Measurements from ENCODE around the gene PBX1. TPM values are rescaled to one million over a fixed set of nuclear protein-coding genes. Genes with fewer than 3 reads are reported as not detected.

PBX1 gene
- polyA plus RNA-seq, 3 donors, result 0.07 TPM; not detected in 2

DNA sequence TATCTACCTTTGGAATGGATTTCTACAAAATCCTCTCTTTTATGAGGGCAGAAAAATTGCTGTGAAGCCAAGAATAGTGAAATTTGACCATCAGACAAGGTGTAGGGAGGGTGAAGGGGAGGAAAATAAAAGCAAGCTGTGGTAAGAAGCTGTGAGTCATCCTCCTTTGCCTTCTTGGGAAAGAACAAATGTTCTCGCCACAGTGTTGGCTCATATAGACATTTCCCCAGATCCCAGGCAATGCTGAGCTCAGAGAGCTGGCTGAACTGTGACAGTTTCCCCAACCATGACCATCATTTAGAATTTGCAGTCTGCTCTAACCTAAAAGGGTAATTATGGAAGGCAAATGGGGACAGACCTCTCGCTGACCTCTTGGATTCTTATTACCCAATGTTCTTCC lies 235.4 kb downstream of the PBX1 start:
- H3K4me3 Mint-ChIP-seq, result no peak overlapping the region
- intact Hi-C loops (cut with micrococcal nuclease), result no loop called here
- H3K4me3 ChIP-seq (replicated peaks in 1 of 3; ENCODE audit: low read depth in 2 of 3, low read length in 3 of 3), result no peak overlapping the region
- no peaks in the 10 kb centered on the region for H3K4me1 Mint-ChIP-seq
- no peaks in the 10 kb centered on the region for H3K79me2 ChIP-seq (ENCODE audit: insufficient read depth, low read length)
- H3K27ac ChIP-seq (ENCODE audit: low read depth in 1 of 2, low read length in 2 of 2), result no peak overlapping the region
- peak in 1 of 3 donors; percentile 7 for DNase-seq
- H3K36me3 Mint-ChIP-seq, result no peaks in the 10 kb centered on the region
- H3K9ac ChIP-seq (ENCODE audit: insufficient read depth, low read length, poor library complexity, severe bottlenecking), result no peak overlapping the region
- H4K20me1 ChIP-seq (ENCODE audit: insufficient read depth, low read length), result no peaks in the 10 kb centered on the region
- H2AFZ ChIP-seq (ENCODE audit: insufficient read depth, low read depth, low read length, poor library complexity, severe bottlenecking), result no peak overlapping the region
- H3K9me3 ChIP-seq (replicated peaks in 1 of 2; ENCODE audit: control insufficient read depth in 1 of 2, insufficient read depth in 1 of 2, low read length in 2 of 2), result no peaks in the 10 kb centered on the region
- no CpG with 5 or more reads among the region's 2 CpGs for WGBS (ENCODE audit: insufficient coverage)
- H3K4me1 ChIP-seq (ENCODE audit: control insufficient read depth in 1 of 2, insufficient read depth in 2 of 2, low read length in 2 of 2), result no peaks in the 10 kb centered on the region
- H3K27me3 ChIP-seq (ENCODE audit: control insufficient read depth in 2 of 2, insufficient read depth in 2 of 2, low read length in 2 of 2), result no peaks in the 10 kb centered on the region
- no peak overlapping the region for H3K27ac Mint-ChIP-seq
- no peaks in the 10 kb centered on the region for H3K9me3 Mint-ChIP-seq
- H3K4me2 ChIP-seq (replicated peaks; ENCODE audit: extremely low read depth, low read length, poor library complexity, severe bottlenecking), result no peak overlapping the region
- peaks cover 1 to 10% (median 6%) of the 10 kb centered on the region in 3 donors for H3K27me3 Mint-ChIP-seq (ENCODE audit: low read depth in 3 of 3)
- no peaks in the 10 kb centered on the region for H3K36me3 ChIP-seq (replicated peaks in 1 of 2; ENCODE audit: control insufficient read depth in 1 of 2, insufficient read depth in 2 of 2, low read length in 2 of 2)
- TF ChIP-seq, protein P1, sequence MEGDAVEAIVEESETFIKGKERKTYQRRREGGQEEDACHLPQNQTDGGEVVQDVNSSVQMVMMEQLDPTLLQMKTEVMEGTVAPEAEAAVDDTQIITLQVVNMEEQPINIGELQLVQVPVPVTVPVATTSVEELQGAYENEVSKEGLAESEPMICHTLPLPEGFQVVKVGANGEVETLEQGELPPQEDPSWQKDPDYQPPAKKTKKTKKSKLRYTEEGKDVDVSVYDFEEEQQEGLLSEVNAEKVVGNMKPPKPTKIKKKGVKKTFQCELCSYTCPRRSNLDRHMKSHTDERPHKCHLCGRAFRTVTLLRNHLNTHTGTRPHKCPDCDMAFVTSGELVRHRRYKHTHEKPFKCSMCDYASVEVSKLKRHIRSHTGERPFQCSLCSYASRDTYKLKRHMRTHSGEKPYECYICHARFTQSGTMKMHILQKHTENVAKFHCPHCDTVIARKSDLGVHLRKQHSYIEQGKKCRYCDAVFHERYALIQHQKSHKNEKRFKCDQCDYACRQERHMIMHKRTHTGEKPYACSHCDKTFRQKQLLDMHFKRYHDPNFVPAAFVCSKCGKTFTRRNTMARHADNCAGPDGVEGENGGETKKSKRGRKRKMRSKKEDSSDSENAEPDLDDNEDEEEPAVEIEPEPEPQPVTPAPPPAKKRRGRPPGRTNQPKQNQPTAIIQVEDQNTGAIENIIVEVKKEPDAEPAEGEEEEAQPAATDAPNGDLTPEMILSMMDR (IDR thresholded peaks at IDR 0.05), result no peak

DNA sequence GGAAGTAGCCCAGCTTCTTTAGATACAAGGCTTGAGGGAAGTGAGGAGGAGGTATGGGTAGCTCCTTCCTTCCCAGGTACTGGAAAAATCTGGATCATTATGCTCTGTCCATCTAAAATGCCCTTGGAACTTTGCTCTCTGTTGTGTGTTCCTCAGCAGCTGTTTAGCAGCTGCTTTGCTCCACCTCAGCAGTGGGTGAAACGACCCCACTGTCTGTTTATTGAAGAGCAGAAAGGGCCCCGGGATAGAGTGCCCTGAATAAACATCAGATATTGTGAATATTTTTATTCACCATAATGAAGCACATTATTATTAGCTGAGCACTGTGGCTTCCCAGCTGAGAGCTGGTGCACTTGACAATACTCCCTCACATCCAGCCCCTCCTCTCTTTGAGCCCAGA lies 237.9 kb downstream of the PBX1 start:
- Histone ChIP-seq H3K27ac (ENCODE audit: low read depth in 1 of 2, low read length in 2 of 2) (no peak overlapping the region), H3K36me3 (replicated peaks in 1 of 2; ENCODE audit: control insufficient read depth in 1 of 2, insufficient read depth in 2 of 2, low read length in 2 of 2) (no peaks in the 10 kb centered on the region), H2AFZ (ENCODE audit: insufficient read depth, low read depth, low read length, poor library complexity, severe bottlenecking) (no peak overlapping the region), H3K27me3 (ENCODE audit: control insufficient read depth in 2 of 2, insufficient read depth in 2 of 2, low read length in 2 of 2) (no peaks in the 10 kb centered on the region), H3K9ac (ENCODE audit: insufficient read depth, low read length, poor library complexity, severe bottlenecking) (no peak overlapping the region), H3K9me3 (replicated peaks in 1 of 2; ENCODE audit: control insufficient read depth in 1 of 2, insufficient read depth in 1 of 2, low read length in 2 of 2) (no peaks in the 10 kb centered on the region), H3K79me2 (ENCODE audit: insufficient read depth, low read length) (no peaks in the 10 kb centered on the region), H3K4me1 (ENCODE audit: control insufficient read depth in 1 of 2, insufficient read depth in 2 of 2, low read length in 2 of 2) (no peaks in the 10 kb centered on the region), H3K4me3 (replicated peaks in 1 of 3; ENCODE audit: low read depth in 2 of 3, low read length in 3 of 3) (no peak overlapping the region), H4K20me1 (ENCODE audit: insufficient read depth, low read length) (no peaks in the 10 kb centered on the region), H3K4me2 (replicated peaks; ENCODE audit: extremely low read depth, low read length, poor library complexity, severe bottlenecking) (no peak overlapping the region)
- intact Hi-C loops (cut with micrococcal nuclease), result no loop called here
- H3K27me3 Mint-ChIP-seq (ENCODE audit: low read depth in 3 of 3), result peaks cover 1 to 4% (median 3%) of the 10 kb centered on the region in 3 donors
- TF ChIP-seq, protein P1 (IDR thresholded peaks at IDR 0.05), result no peak
- no CpG with 5 or more reads among the region's 2 CpGs for WGBS (ENCODE audit: insufficient coverage)
- no peaks in the 10 kb centered on the region for H3K4me1 Mint-ChIP-seq
- H3K36me3 Mint-ChIP-seq, result no peaks in the 10 kb centered on the region
- no peak overlapping the region for H3K4me3 Mint-ChIP-seq
- H3K9me3 Mint-ChIP-seq, result peaks cover 0 to 2% (median 0%) of the 10 kb centered on the region in 7 donors
- H3K27ac Mint-ChIP-seq, result no peak overlapping the region
- no peak for DNase-seq

Measured in CD14-positive monocyte (primary cell).